ENCODE measurements around the gene CLK2.
A peak's percentile ranks its signal among the peaks of the same experiment; 100 is the strongest.
"Not testable (repeated sequence)": the region's sequence is repeated elsewhere in the genome, so short reads cannot be mapped to it uniquely, and the experiment has no call there.

The CLK2 gene

DNA sequence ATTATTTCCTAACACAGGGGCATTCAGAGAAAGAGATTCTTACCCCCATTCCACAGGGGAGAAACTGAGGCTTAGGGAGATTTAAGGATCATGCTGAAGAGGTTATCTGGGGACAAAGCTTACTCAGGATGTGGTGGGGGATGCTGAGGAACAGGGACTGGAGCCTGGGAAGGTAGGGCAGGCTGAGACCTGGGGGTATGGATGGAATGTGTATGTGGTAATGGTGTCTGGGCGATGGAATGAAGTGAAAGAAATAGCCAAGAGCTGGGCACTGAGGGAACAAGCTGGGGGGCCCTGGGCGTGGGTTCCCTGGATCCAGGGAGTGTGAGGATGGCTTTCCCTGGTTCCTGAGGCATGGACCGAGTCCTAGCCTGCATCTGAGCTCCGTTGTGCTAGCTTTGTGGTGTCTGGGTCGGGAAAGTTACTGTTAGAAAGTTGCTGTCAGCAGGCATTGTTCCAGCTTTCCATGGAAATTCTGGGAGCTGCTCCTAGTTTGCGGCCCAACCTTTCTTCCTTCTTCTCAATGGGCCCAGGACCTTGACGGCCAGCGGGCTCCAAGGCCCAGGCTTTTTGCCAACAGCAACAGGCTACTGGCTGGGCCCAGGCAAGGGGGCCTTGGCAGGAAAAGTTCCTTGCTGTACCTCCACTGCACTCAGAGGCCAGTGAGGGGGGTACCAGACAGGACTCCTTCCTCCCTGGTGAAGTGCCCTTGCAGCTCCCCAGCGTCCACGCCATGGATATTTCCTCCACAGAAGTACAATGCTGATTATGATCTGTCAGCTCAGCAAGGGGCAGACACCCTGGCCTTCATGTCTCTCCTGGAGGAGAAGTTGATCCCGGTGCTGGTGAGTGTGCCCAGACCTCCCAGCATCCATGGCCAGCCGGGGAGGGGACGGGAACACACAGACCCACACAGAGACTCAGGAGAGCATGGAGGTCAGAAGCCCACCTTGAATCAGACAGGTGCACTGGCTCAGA lies 41.0 kb downstream of the CLK2 start:
- not testable (repeated sequence) for H3K4me2 ChIP-seq (ENCODE audit: low read length); H3K4me1 ChIP-seq (ENCODE audit: control insufficient read depth, low read depth, low read length); H2BK5ac ChIP-seq (ENCODE audit: low read length); H3K27me3 ChIP-seq (ENCODE audit: insufficient read depth, low read length, poor library complexity); H4K8ac ChIP-seq (ENCODE audit: low read depth, low read length); H3K23ac ChIP-seq (ENCODE audit: low read length); H2BK15ac ChIP-seq (replicated peaks; ENCODE audit: low read depth); H3K79me2 ChIP-seq (ENCODE audit: control insufficient read depth, insufficient read depth, low read length); H3K56ac ChIP-seq (ENCODE audit: low read length); H3K4ac ChIP-seq (ENCODE audit: low read depth, low read length); H3K4me3 ChIP-seq (ENCODE audit: low read length); H3K36me3 ChIP-seq (ENCODE audit: control insufficient read depth, insufficient read depth, low read length); H2BK120ac ChIP-seq (ENCODE audit: low read depth, low read length); H3K9ac ChIP-seq (ENCODE audit: low read length); H2AK5ac ChIP-seq (ENCODE audit: low read length); H3K79me1 ChIP-seq (ENCODE audit: low read length); H3K18ac ChIP-seq (ENCODE audit: low read length); H3K27ac ChIP-seq (ENCODE audit: low read depth, low read length); H4K5ac ChIP-seq (ENCODE audit: low read length)
- DNase-seq, result peak; percentile 22
- no CpG with 5 or more reads among the region's 13 CpGs for WGBS (ENCODE audit: extremely low coverage, insufficient coverage, low lambda C conversion rate)

GRCh38 chr1:155231302-155231701 lies 42.0 kb downstream of the CLK2 start:
- H3K9ac ChIP-seq (ENCODE audit: low read length); H3K23ac ChIP-seq (ENCODE audit: low read length); H4K5ac ChIP-seq (ENCODE audit: low read length); DNase-seq; H3K4me1 ChIP-seq (ENCODE audit: control insufficient read depth, low read depth, low read length); H3K4me3 ChIP-seq (ENCODE audit: low read length); H2BK5ac ChIP-seq (ENCODE audit: low read length); H3K27ac ChIP-seq (ENCODE audit: low read depth, low read length); H3K79me1 ChIP-seq (ENCODE audit: low read length); H3K36me3 ChIP-seq (ENCODE audit: control insufficient read depth, insufficient read depth, low read length); H3K79me2 ChIP-seq (ENCODE audit: control insufficient read depth, insufficient read depth, low read length); H2BK120ac ChIP-seq (ENCODE audit: low read depth, low read length); H3K18ac ChIP-seq (ENCODE audit: low read length); H4K8ac ChIP-seq (ENCODE audit: low read depth, low read length); H3K27me3 ChIP-seq (ENCODE audit: insufficient read depth, low read length, poor library complexity); H2BK15ac ChIP-seq (replicated peaks; ENCODE audit: low read depth); H2AK5ac ChIP-seq (ENCODE audit: low read length); H3K56ac ChIP-seq (ENCODE audit: low read length); H3K4me2 ChIP-seq (ENCODE audit: low read length); H3K4ac ChIP-seq (ENCODE audit: low read depth, low read length): not testable (repeated sequence)
- WGBS (ENCODE audit: extremely low coverage, insufficient coverage, low lambda C conversion rate), result no CpG with 5 or more reads among the region's 3 CpGs

- Histone ChIP-seq H4K5ac (ENCODE audit: low read length) (no peak overlapping the region), H3K56ac (ENCODE audit: low read length) (peak overlapping the region; percentile 95), H3K79me2 (ENCODE audit: control insufficient read depth, insufficient read depth, low read length) (no peaks in the 10 kb centered on the region), H3K4me3 (ENCODE audit: low read length) (no peak overlapping the region), H2BK15ac (replicated peaks; ENCODE audit: low read depth) (no peak overlapping the region), H2AK5ac (ENCODE audit: low read length) (peak overlapping the region; percentile 99), H3K4me1 (ENCODE audit: control insufficient read depth, low read depth, low read length) (peaks cover 4% of the 10 kb centered on the region), H3K23ac (ENCODE audit: low read length) (no peak overlapping the region), H2BK120ac (ENCODE audit: low read depth, low read length) (no peak overlapping the region), H3K9ac (ENCODE audit: low read length) (peak overlapping the region; percentile 82), H3K18ac (ENCODE audit: low read length) (peak overlapping the region; percentile 24), H3K4me2 (ENCODE audit: low read length) (peak overlapping the region; percentile 59), H3K27ac (ENCODE audit: low read depth, low read length) (no peak overlapping the region), H3K36me3 (ENCODE audit: control insufficient read depth, insufficient read depth, low read length) (no peaks in the 10 kb centered on the region), H2BK5ac (ENCODE audit: low read length) (peak overlapping the region; percentile 64), H3K79me1 (ENCODE audit: low read length) (no peaks in the 10 kb centered on the region), H3K27me3 (ENCODE audit: insufficient read depth, low read length, poor library complexity) (no peaks in the 10 kb centered on the region), H4K8ac (ENCODE audit: low read depth, low read length) (no peak overlapping the region), H3K4ac (ENCODE audit: low read depth, low read length) (peak overlapping the region; percentile 84)
- DNase-seq, result no peak
- no CpG with 5 or more reads among the region's 9 CpGs for WGBS (ENCODE audit: extremely low coverage, insufficient coverage, low lambda C conversion rate)
These were observed 45.2 kb downstream of the CLK2 start for GRCh38 chr1:155228096-155228427.

GRCh38 chr1:155227261-155228095 lies 45.8 kb downstream of the CLK2 start:
- Histone ChIP-seq H3K18ac (ENCODE audit: low read length) (peak overlapping the region; percentile 24), H2BK120ac (ENCODE audit: low read depth, low read length) (no peak overlapping the region), H3K4me1 (ENCODE audit: control insufficient read depth, low read depth, low read length) (peaks cover 4% of the 10 kb centered on the region), H3K9ac (ENCODE audit: low read length) (peak overlapping the region; percentile 98), H4K5ac (ENCODE audit: low read length) (peak overlapping the region; percentile 84), H2BK15ac (replicated peaks; ENCODE audit: low read depth) (no peak overlapping the region), H3K4ac (ENCODE audit: low read depth, low read length) (peak overlapping the region; percentile 84), H3K4me2 (ENCODE audit: low read length) (peak overlapping the region; percentile 86), H3K4me3 (ENCODE audit: low read length) (peak overlapping the region; percentile 88), H3K79me1 (ENCODE audit: low read length) (no peaks in the 10 kb centered on the region), H2BK5ac (ENCODE audit: low read length) (peak overlapping the region; percentile 64), H3K27me3 (ENCODE audit: insufficient read depth, low read length, poor library complexity) (no peaks in the 10 kb centered on the region), H4K8ac (ENCODE audit: low read depth, low read length) (no peak overlapping the region), H2AK5ac (ENCODE audit: low read length) (peak overlapping the region; percentile 99), H3K27ac (ENCODE audit: low read depth, low read length) (peak overlapping the region; percentile 75), H3K56ac (ENCODE audit: low read length) (peak overlapping the region; percentile 99), H3K36me3 (ENCODE audit: control insufficient read depth, insufficient read depth, low read length) (no peaks in the 10 kb centered on the region), H3K79me2 (ENCODE audit: control insufficient read depth, insufficient read depth, low read length) (no peaks in the 10 kb centered on the region), H3K23ac (ENCODE audit: low read length) (no peak overlapping the region)
- peak; percentile 100 for DNase-seq
- no CpG with 5 or more reads among the region's 42 CpGs for WGBS (ENCODE audit: extremely low coverage, insufficient coverage, low lambda C conversion rate)

- peak overlapping the region; percentile 89 for H3K4ac ChIP-seq (ENCODE audit: low read depth, low read length)
- DNase-seq, result no peak
- whole genome bisulfite sequencing (ENCODE audit: extremely low coverage, insufficient coverage, low lambda C conversion rate), result no CpG with 5 or more reads among the region's 19 CpGs
These were observed 46.4 kb downstream of the CLK2 start for GRCh38 chr1:155226910-155227260.

More at GRCh38 chr1:155226910-155227260, 46.4 kb downstream of the CLK2 start:
- Histone ChIP-seq H2BK120ac (ENCODE audit: low read depth, low read length) (no peak overlapping the region), H3K36me3 (ENCODE audit: control insufficient read depth, insufficient read depth, low read length) (no peaks in the 10 kb centered on the region), H4K5ac (ENCODE audit: low read length) (peak overlapping the region; percentile 84), H3K9ac (ENCODE audit: low read length) (peak overlapping the region; percentile 98), H3K4me3 (ENCODE audit: low read length) (peak overlapping the region; percentile 88), H3K79me1 (ENCODE audit: low read length) (no peaks in the 10 kb centered on the region), H3K79me2 (ENCODE audit: control insufficient read depth, insufficient read depth, low read length) (no peaks in the 10 kb centered on the region), H3K4me2 (ENCODE audit: low read length) (peak overlapping the region; percentile 86), H3K18ac (ENCODE audit: low read length) (peak overlapping the region; percentile 52), H2BK5ac (ENCODE audit: low read length) (peak overlapping the region; percentile 63), H3K27me3 (ENCODE audit: insufficient read depth, low read length, poor library complexity) (no peaks in the 10 kb centered on the region), H2BK15ac (replicated peaks; ENCODE audit: low read depth) (no peak overlapping the region), H3K4me1 (ENCODE audit: control insufficient read depth, low read depth, low read length) (peaks cover 4% of the 10 kb centered on the region), H3K27ac (ENCODE audit: low read depth, low read length) (peak overlapping the region; percentile 75), H2AK5ac (ENCODE audit: low read length) (peak overlapping the region; percentile 67), H3K23ac (ENCODE audit: low read length) (no peak overlapping the region), H3K56ac (ENCODE audit: low read length) (peak overlapping the region; percentile 99), H4K8ac (ENCODE audit: low read depth, low read length) (no peak overlapping the region)
